Urinary bladder (tissue), 4 donors: ENCODE results near the gene DGAT2. TPM values are rescaled to one million over a fixed set of nuclear protein-coding genes. Genes with fewer than 3 reads are reported as not detected.

Experiments used
- DNase-seq: peaks from one replicate; pipeline ENCODE4 v3.0.0-alpha.2; 2015; ENCODE audit errors: extremely low spot score
- H3K27ac ChIP-seq: one replicate; pipeline ENCODE4 v1.5.1; 2013; ENCODE audit warnings: low read depth, mild to moderate bottlenecking, moderate library complexity
- H3K36me3 ChIP-seq: one replicate; pipeline ENCODE4 v1.6.1; 2013; ENCODE audit warnings: mild to moderate bottlenecking, moderate library complexity; ENCODE audit not compliant: insufficient read depth
- H3K4me1 ChIP-seq: one replicate; pipeline ENCODE4 v1.6.1; 2013; ENCODE audit warnings: mild to moderate bottlenecking, moderate library complexity; ENCODE audit not compliant: insufficient read depth
- H3K4me3 ChIP-seq: one replicate; pipeline ENCODE4 v1.5.1; 2013; ENCODE audit warnings: low read depth, low read length
- WGBS: extraction: QIAGEN DNeasy Blood & Tissue Kit; methylation state at CpG from one replicate; pipeline ENCODE4 v1.1.7; 2013; 5-methylcytosine and 5-hydroxymethylcytosine counted together
- polyA plus RNA-seq: library from polyadenylated mRNA; stranded (reverse); fragments of 200-250 nt; gene quantifications from one replicate; pipeline ENCODE4 v1.2.3, GENCODE V29; 2013
- total RNA-seq: library from RNA; depleted of rRNA; stranded (reverse); fragments of >200 nt; gene quantifications from one replicate; pipeline ENCODE4 v1.2.3, GENCODE V29; 2014
- donor health status: healthy with polysubstance abuse.
- donor health status: healthy.

DGAT2 gene
- total and polyA plus RNA-seq, 2 donors: 9.5 to 19.4 TPM

DNA sequence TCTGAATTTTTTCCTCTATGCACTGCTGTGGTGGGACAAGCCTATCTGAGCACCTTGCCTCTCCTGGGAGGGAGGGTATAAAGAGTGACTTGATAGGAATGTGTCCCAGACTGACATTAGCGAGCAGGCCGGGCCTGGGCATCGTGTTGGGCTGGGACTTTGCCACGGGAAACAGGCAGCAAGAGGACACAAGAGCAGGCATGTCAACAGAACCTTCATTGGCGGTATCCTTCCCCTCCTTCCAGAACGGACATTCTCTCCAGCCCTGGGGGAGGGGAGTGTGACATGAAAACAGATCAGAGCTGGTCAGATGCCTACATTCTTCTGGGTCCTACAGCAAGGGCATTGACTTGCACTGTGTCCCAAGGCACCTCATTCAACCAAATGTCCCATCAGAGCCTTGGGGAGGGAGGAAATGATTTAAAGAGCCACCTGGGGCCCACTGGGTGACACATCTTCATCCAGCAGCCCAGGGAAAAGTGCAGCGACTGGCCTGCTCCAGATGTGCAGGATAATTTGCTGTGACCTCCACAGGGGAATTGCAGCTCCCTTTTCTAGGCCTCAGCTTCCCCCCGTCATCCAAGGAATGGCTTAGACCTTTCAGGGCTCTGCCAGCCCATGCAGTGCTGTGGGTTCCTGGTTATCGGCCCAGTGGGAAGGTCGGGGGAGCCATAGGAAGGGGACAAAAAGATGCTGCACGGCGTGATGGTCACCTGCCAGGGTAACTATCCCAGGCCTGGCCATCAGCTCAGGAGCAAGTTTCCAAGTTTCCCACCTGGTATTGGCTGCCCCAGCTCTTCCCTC, 24.6 kb downstream of the DGAT2 start:
- no peak for DNase-seq
- no peaks in the 10 kb centered on the region for H3K4me1 ChIP-seq
- H3K4me3 ChIP-seq: no peak overlapping the region
- no peak overlapping the region for H3K27ac ChIP-seq
- no peaks in the 10 kb centered on the region for H3K36me3 ChIP-seq
- WGBS: 82% methylated on average over 12 of the region's 12 CpGs

DNA sequence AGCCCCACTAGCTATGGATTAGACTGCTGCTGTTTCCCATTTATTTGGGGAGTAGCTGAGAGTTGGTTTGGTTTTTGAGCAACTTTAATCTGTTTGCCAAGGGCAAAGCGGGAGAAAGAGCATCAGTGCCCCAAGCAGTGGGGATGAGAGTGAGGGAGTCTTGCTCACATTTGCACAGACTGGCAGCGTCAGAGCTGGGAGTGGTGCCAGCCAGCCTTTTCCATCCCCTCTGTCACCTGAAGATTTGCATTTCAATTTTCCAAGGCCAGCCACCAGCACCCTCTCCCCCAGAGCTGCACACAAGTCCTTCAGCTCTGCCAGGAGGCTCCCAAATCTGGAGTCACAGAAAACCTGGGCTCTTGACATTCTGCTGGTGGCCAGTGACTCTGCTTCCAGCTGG, 25.4 kb downstream of the DGAT2 start:
- Histone ChIP-seq H3K4me3 (no peak overlapping the region), H3K36me3 (no peaks in the 10 kb centered on the region), H3K27ac (no peak overlapping the region), H3K4me1 (no peaks in the 10 kb centered on the region)
- WGBS: 80% methylated on average over 2 of the region's 2 CpGs
- no peak for DNase-seq

DNA sequence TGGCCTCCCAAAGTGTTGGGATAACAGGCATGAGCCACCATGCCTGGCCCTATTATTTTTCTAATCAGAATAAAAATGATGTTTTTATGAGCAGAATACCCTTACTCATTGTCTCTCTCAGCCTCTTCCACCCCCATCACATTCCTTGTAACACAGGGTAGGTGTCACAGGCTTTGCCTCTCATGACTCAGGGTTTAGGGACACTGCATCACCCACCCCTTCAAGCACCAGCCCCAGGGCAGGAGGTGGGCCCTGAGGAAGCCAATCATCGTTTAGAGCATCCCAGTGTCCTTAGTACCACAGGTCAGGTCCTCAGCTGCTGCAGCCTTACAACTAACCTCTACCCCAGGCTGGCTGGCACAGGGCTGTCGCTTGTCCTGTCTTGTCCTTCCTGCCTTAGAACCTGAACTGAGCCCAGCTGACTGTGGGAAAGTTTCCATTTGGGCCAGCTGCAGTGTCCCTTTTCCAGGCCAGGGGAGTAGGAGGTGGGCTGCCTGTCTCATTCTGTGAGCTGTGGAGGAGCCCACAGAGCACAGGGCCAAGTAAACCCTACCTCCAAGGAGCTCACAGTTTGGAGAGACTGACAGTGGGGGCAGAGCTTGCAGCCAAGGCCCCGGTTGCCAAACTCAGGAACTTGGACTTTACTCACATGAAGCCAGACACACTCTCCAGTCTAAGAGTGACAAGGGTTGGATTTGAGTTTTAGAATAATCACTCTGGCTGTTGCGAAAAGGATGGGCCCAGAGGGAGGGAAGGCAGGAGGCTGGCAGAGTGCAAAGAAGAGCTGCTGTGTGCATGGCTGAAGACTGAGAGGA, 26.9 kb downstream of the DGAT2 start:
- no peak for DNase-seq

DNA sequence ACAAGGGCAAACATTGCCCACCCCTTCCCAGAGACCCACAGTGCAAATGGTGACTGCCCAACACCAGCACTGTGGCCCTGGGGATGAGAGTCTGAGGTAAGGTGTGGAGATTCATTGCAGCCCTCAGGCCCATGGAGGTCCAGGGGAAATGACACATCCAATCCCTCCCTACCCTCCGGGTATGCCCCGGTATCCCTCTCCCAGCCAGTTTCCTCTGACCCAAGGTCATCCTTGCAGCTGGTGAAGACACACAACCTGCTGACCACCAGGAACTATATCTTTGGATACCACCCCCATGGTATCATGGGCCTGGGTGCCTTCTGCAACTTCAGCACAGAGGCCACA, 27.5 kb downstream of the DGAT2 start:
- no peak overlapping the region for H3K4me3 ChIP-seq
- H3K27ac ChIP-seq: no peak overlapping the region
- 95% methylated on average over 2 of the region's 2 CpGs for WGBS
- no peaks in the 10 kb centered on the region for H3K4me1 ChIP-seq
- H3K36me3 ChIP-seq: no peaks in the 10 kb centered on the region
- DNase-seq: no peak

More for the DNA sequence above, 26.9 kb downstream of the DGAT2 start:
- Histone ChIP-seq H3K4me1 (no peaks in the 10 kb centered on the region), H3K36me3 (no peaks in the 10 kb centered on the region), H3K4me3 (no peak overlapping the region), H3K27ac (no peak overlapping the region)
- WGBS: 81% methylated on average over 4 of the region's 4 CpGs

DNA sequence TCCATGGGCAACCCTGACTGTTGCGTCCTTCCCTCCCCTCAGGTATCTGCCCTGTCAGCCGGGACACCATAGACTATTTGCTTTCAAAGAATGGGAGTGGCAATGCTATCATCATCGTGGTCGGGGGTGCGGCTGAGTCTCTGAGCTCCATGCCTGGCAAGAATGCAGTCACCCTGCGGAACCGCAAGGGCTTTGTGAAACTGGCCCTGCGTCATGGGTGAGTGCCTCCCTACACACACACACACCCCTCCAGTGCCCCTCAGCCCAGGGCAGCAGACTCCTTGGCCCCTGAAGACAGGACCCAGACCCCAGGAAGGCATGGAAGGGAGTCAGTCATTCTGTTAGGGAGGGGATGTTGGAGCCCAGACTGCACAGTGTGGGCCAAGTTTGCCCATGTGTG, 28.5 kb downstream of the DGAT2 start:
- no peak overlapping the region for H3K27ac ChIP-seq
- H3K4me1 ChIP-seq: no peaks in the 10 kb centered on the region
- no peak for DNase-seq
- no peak overlapping the region for H3K4me3 ChIP-seq
- no peaks in the 10 kb centered on the region for H3K36me3 ChIP-seq
- WGBS: 92% methylated on average over 8 of the region's 8 CpGs

DNA sequence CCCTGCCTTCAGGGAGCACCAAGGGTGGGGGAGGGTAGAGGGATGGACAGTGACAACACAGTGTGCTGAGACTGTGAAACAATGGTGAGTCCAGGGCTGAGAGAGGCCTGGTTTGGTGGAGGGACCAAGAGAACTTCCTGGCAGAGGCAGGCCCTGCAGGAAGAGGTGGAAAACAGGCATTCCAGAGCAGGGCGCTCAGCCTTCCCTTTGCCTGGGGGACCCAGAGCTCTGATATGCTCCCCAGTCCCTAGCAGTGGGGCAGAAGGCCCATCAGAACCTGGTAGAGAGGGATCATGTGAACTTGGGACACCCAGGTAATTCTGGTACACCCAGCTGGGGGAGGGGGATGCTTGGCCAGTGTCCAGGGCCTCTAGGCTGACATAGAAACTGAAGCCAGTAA, 29.2 kb downstream of the DGAT2 start:
- no peak for DNase-seq
- Histone ChIP-seq H3K4me1 (no peaks in the 10 kb centered on the region), H3K27ac (no peak overlapping the region), H3K36me3 (no peaks in the 10 kb centered on the region), H3K4me3 (no peak overlapping the region)
- WGBS: 97% methylated on average over 1 of the region's 1 CpG

DNA sequence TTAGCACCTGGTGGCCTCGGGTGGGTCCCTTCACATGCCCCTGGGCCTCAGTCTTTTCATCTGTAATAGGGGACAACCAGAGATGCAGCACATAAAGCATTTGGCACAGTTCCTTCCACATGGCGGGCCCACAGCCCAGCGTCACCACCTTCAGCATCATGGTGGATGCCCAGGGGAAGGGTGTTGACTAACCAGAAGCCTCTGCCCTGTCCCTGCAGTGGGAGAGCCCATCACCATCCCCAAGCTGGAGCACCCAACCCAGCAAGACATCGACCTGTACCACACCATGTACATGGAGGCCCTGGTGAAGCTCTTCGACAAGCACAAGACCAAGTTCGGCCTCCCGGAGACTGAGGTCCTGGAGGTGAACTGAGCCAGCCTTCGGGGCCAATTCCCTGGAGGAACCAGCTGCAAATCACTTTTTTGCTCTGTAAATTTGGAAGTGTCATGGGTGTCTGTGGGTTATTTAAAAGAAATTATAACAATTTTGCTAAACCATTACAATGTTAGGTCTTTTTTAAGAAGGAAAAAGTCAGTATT, 31.6 kb downstream of the DGAT2 start:
- no peak overlapping the region for H3K4me3 ChIP-seq
- H3K27ac ChIP-seq: no peak overlapping the region
- WGBS: 96% methylated on average over 8 of the region's 8 CpGs
- H3K4me1 ChIP-seq: no peaks in the 10 kb centered on the region
- H3K36me3 ChIP-seq: no peaks in the 10 kb centered on the region
- no peak for DNase-seq

DNA sequence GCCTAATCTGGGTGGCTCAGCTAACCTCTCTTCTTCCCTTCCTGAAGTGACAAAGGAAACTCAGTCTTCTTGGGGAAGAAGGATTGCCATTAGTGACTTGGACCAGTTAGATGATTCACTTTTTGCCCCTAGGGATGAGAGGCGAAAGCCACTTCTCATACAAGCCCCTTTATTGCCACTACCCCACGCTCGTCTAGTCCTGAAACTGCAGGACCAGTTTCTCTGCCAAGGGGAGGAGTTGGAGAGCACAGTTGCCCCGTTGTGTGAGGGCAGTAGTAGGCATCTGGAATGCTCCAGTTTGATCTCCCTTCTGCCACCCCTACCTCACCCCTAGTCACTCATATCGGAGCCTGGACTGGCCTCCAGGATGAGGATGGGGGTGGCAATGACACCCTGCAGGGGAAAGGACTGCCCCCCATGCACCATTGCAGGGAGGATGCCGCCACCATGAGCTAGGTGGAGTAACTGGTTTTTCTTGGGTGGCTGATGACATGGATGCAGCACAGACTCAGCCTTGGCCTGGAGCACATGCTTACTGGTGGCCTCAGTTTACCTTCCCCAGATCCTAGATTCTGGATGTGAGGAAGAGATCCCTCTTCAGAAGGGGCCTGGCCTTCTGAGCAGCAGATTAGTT, 32.3 kb downstream of the DGAT2 start:
- no peak overlapping the region for H3K27ac ChIP-seq
- no peaks in the 10 kb centered on the region for H3K36me3 ChIP-seq
- H3K4me1 ChIP-seq: no peaks in the 10 kb centered on the region
- WGBS: 77% methylated on average over 6 of the region's 6 CpGs
- H3K4me3 ChIP-seq: no peak overlapping the region
- no peak for DNase-seq

DNA sequence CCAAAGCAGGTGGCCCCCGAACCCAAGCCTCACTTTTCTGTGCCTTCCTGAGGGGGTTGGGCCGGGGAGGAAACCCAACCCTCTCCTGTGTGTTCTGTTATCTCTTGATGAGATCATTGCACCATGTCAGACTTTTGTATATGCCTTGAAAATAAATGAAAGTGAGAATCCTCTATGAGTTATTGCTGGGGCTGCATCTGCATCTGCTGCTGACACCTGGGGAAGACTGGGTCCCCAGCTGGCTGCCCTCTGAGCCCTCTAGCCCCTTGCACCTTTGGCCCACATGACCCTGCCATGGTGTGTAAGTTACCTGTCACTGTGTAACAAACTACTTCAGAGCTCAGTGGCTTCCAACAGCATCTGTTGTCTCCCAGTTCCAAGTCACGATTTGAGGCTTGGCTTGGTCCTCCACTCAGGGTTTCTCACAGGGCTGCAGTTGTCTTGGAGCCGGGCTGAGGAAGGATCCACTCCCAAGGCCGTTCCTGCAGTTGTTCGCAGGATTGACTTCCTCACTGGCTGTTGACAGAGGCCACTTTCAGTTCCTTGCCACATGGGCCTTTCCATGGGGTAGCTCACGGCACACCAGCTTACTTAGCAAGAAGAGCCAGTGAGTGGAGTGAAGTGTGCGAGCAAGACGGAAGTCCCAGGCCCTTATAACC, 32.9 kb downstream of the DGAT2 start:
- Histone ChIP-seq H3K4me3 (no peak overlapping the region), H3K36me3 (no peaks in the 10 kb centered on the region), H3K4me1 (no peaks in the 10 kb centered on the region), H3K27ac (no peak overlapping the region)
- DNase-seq: no peak
- WGBS: 87% methylated on average over 9 of the region's 9 CpGs

DNA sequence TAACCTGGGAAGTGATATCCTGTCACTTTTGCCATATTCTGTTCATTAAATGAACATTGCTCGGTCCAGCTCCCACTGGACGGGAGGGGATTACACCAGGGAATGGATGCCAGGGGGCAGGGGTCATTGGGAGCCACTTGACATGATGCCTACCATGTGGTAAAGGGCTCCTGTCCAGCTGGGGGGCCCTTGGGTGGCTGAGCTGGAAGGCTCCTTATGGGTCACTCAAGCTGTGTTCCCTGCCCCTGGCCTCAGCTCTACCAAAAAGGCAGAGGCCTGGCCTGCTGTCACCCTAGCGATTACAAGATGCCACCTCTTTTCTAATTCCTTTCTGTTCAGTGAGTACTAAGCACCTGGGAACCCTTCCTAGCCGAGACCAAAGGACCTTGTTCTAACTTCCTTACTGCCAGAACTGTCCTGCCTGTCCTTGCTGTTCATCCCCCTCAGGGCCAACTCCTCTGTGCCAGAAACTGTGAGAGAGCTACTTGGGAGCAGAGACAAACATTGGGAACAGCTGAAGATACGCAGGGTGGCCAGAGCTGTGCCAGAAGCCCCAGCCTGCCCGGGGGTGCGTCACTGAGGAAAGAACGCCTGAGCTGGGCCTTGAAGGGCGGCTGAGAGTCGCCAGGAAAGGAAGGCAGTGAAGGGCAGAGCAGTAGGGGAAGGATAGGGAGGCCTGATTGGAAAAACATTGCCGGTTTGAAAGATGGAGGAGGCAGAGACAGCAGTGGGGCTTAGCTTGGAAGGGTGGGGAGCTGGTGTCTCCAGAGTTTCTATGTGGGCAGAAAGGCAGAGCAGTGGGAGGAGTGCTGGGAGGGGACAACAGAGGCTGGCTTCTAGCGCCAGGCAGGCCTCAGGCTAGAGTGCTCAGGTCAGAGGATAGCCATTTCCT, 33.7 kb downstream of the DGAT2 start:
- 89% methylated on average over 12 of the region's 12 CpGs for WGBS
- Histone ChIP-seq H3K4me3 (no peak overlapping the region), H3K36me3 (no peaks in the 10 kb centered on the region), H3K4me1 (no peaks in the 10 kb centered on the region), H3K27ac (no peak overlapping the region)
- no peak for DNase-seq

DNA sequence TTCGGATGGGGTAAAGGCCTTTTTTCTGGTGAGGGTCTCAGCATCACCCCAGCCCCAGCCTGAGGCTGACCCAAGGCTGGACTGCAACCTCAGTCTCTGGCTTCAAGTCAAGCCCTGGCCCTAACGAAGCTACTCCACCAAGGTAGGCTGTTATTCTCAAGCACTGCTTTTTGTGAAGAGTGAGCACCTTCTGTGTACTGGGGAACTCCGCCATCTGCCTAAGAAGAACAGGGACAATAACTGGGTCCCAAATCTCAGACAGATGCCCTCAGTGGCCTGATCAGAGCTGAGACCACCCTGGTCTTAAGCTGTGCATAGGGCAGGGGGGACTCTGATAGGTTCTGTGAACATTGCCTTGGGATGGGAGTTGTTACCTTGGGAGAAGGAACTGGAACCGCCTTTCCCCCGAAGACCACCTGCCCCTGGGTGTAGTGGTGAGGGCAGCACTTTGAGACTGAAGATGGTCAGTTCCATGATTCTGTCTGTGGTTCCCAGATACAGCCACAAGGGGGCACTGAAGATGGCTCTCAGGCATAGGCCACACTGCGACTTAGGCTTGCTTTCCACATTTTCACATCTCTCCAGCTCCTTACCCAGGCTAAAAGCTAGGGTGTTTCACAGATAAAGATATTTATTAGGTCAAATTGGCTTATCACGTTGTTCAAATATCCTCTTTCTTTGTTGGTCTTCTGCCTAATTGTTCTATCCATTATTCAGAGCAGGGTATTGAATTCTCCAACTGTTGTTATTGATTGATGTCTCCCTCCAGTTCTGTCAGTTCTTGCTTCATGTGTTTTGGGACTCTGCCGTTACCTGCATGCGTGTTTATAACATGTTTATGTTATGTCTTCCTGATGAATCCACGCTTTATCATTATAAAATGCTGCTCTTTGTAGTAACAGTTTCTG, 34.6 kb downstream of the DGAT2 start:
- no peak for DNase-seq
- 49% methylated on average over 10 of the region's 10 CpGs for WGBS
- H3K4me1 ChIP-seq: no peaks in the 10 kb centered on the region
- H3K4me3 ChIP-seq: no peak overlapping the region
- no peak overlapping the region for H3K27ac ChIP-seq
- no peaks in the 10 kb centered on the region for H3K36me3 ChIP-seq

DNA sequence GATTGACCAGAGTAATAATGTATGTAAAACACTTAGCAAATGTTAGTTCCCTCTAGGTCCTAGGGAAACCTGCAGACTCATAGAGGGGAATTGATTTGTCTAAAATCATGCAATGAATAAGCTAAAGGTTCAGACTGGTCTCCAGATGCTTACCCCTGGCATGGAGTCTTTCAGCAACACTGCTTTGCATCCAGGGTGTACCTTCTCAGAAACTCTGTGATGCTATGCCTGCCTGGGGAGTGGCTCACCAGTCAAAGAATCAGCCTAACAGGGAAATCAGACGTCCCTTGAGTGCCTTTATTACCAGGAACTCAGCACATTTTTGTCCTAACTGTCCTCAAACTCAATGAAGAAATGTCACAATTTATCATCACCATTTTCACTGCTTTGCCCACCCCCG, 40.5 kb downstream of the DGAT2 start:
- no peak overlapping the region for H3K27ac ChIP-seq
- DNase-seq: no peak
- H3K4me3 ChIP-seq: no peak overlapping the region
- WGBS: 69% methylated on average over 2 of the region's 2 CpGs
- H3K4me1 ChIP-seq: no peaks in the 10 kb centered on the region
- no peaks in the 10 kb centered on the region for H3K36me3 ChIP-seq
